ENCODE results near the gene LRRC36.

LRRC36 gene

GRCh38 chr16:67396159-67397035 is 69.8 kb downstream of the LRRC36 start:
- no peaks in the 10 kb centered on the region for H3K36me3 ChIP-seq (ENCODE audit: control insufficient read depth in 4 of 4, insufficient read depth in 4 of 4, low read length in 3 of 4)
- CTCF ChIA-PET = interaction anchor here (1.0 to 3.0 kb wide), 3 partner anchors 11 to 136 kb away, joined by 3 to 16 read pairs (median 4); no protein-coding TSS in a partner anchor
- 87% methylated on average over 25 of the region's 31 CpGs for WGBS (ENCODE audit: insufficient coverage)
- no peak overlapping the region for H3K4me3 ChIP-seq (ENCODE audit: control insufficient read depth in 1 of 7, extremely low read depth in 1 of 7, insufficient read depth in 4 of 7, low read depth in 2 of 7, low read length in 6 of 7)
- H3K9me3 ChIP-seq (ENCODE audit: control extremely low read depth in 1 of 5, control insufficient read depth in 4 of 5, insufficient read depth in 2 of 5, low read depth in 1 of 5, low read length in 4 of 5) = no peaks in the 10 kb centered on the region
- peak in 1 of 3 donors; percentile 34 for DNase-seq
- peaks cover 0 to 43% (median 31%) of the 10 kb centered on the region in 4 experiments for H3K4me1 ChIP-seq (ENCODE audit: control extremely low read depth in 1 of 4, control insufficient read depth in 4 of 4, insufficient read depth in 4 of 4, low read length in 3 of 4)
- H3K27me3 ChIP-seq (replicated peaks in 2 of 5; ENCODE audit: control insufficient read depth in 4 of 5, insufficient read depth in 5 of 5, low read length in 4 of 5) = peaks cover 0 to 48% (median 24%) of the 10 kb centered on the region in 5 experiments
- POLR2A ChIA-PET = no interaction called here
- H3K27ac ChIP-seq (ENCODE audit: insufficient read depth in 1 of 2, low read depth in 1 of 2, low read length in 2 of 2, poor library complexity in 1 of 2, severe bottlenecking in 2 of 2) = no peak overlapping the region

- POLR2A ChIA-PET = no interaction called here
Measured at GRCh38 chr16:67397036-67397801, 70.6 kb downstream of the LRRC36 start.

DNA sequence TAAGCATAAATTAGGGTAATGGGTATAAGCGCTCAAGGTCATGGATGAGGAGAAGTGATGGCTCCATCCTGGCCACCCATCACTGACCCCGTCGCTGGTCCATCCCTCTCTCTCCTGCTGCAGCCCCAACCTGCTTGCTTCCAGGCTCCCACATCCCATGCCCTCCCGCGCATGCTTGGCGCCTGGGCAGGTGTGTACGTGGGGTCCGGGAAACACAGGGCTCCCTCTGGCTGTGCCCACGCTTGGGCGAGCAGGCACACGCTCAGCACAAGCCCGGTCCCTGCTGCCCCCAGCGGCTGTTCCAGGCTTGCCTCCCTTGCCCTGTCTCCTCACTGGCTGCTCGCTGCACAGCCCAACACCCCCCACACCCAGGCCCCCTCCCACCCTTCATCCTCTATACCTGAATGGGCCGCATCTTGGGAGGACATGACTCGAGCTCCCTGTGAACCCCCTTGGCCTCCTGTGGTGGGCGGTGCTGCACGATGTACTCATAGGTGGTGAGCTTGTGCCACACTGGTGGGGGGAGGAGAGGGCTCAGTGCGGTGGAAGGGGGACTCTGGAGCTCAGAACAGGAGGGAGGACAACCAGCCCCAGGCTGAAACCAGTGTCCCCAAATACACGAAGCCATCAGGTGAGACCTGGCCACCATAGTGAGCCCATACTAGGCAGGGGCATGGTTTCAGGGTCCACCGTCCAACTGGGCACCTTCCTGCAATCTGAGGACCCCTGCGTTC is 71.4 kb downstream of the LRRC36 start:
- H3K9me3 ChIP-seq (ENCODE audit: control extremely low read depth in 1 of 5, control insufficient read depth in 4 of 5, insufficient read depth in 2 of 5, low read depth in 1 of 5, low read length in 4 of 5) = no peaks in the 10 kb centered on the region
- DNase-seq = no peak
- peaks cover 0 to 36% (median 18%) of the 10 kb centered on the region in 5 experiments for H3K27me3 ChIP-seq (replicated peaks in 2 of 5; ENCODE audit: control insufficient read depth in 4 of 5, insufficient read depth in 5 of 5, low read length in 4 of 5)
- CTCF ChIA-PET = interaction anchor here (0.7 to 4.1 kb wide), 12 partner anchors 10 to 421 kb away, joined by 3 to 25 read pairs (median 4); no protein-coding TSS in a partner anchor
- H3K4me3 ChIP-seq (ENCODE audit: control insufficient read depth in 1 of 7, extremely low read depth in 1 of 7, insufficient read depth in 4 of 7, low read depth in 2 of 7, low read length in 6 of 7) = no peak overlapping the region
- POLR2A ChIA-PET = no interaction called here
- no peaks in the 10 kb centered on the region for H3K36me3 ChIP-seq (ENCODE audit: control insufficient read depth in 4 of 4, insufficient read depth in 4 of 4, low read length in 3 of 4)
- no peak overlapping the region for H3K27ac ChIP-seq (ENCODE audit: insufficient read depth in 1 of 2, low read depth in 1 of 2, low read length in 2 of 2, poor library complexity in 1 of 2, severe bottlenecking in 2 of 2)
- H3K4me1 ChIP-seq (ENCODE audit: control extremely low read depth in 1 of 4, control insufficient read depth in 4 of 4, insufficient read depth in 4 of 4, low read length in 3 of 4) = peaks cover 0 to 32% (median 24%) of the 10 kb centered on the region in 4 experiments
- 89% methylated on average over 17 of the region's 22 CpGs for WGBS (ENCODE audit: insufficient coverage)

More at GRCh38 chr16:67397036-67397801, 70.6 kb downstream of the LRRC36 start:
- DNase-seq = no peak
- CTCF ChIA-PET = interaction anchor here (0.7 to 3.0 kb wide), 5 partner anchors 12 to 137 kb away, joined by 3 to 16 read pairs (median 4); no protein-coding TSS in a partner anchor
- Histone ChIP-seq H3K4me3 (ENCODE audit: control insufficient read depth in 1 of 7, extremely low read depth in 1 of 7, insufficient read depth in 4 of 7, low read depth in 2 of 7, low read length in 6 of 7) (no peak overlapping the region), H3K9me3 (ENCODE audit: control extremely low read depth in 1 of 5, control insufficient read depth in 4 of 5, insufficient read depth in 2 of 5, low read depth in 1 of 5, low read length in 4 of 5) (no peaks in the 10 kb centered on the region), H3K4me1 (ENCODE audit: control extremely low read depth in 1 of 4, control insufficient read depth in 4 of 4, insufficient read depth in 4 of 4, low read length in 3 of 4) (peaks cover 0 to 35% (median 26%) of the 10 kb centered on the region in 4 experiments), H3K27me3 (replicated peaks in 2 of 5; ENCODE audit: control insufficient read depth in 4 of 5, insufficient read depth in 5 of 5, low read length in 4 of 5) (peaks cover 0 to 43% (median 24%) of the 10 kb centered on the region in 5 experiments), H3K27ac (ENCODE audit: insufficient read depth in 1 of 2, low read depth in 1 of 2, low read length in 2 of 2, poor library complexity in 1 of 2, severe bottlenecking in 2 of 2) (no peak overlapping the region), H3K36me3 (ENCODE audit: control insufficient read depth in 4 of 4, insufficient read depth in 4 of 4, low read length in 3 of 4) (no peaks in the 10 kb centered on the region)
- WGBS (ENCODE audit: insufficient coverage) = 96% methylated on average over 6 of the region's 15 CpGs

GRCh38 chr16:67398546-67399217 is 72.1 kb downstream of the LRRC36 start:
- CTCF ChIA-PET = interaction anchor here (0.7 to 4.1 kb wide), 21 partner anchors 9 to 422 kb away, joined by 3 to 25 read pairs (median 6); partner anchors contain the start of gene ZDHHC1
- no peak for DNase-seq
- H3K36me3 ChIP-seq (ENCODE audit: control insufficient read depth in 4 of 4, insufficient read depth in 4 of 4, low read length in 3 of 4) = no peaks in the 10 kb centered on the region
- H3K9me3 ChIP-seq (ENCODE audit: control extremely low read depth in 1 of 5, control insufficient read depth in 4 of 5, insufficient read depth in 2 of 5, low read depth in 1 of 5, low read length in 4 of 5) = no peaks in the 10 kb centered on the region
- H3K27ac ChIP-seq (ENCODE audit: insufficient read depth in 1 of 2, low read depth in 1 of 2, low read length in 2 of 2, poor library complexity in 1 of 2, severe bottlenecking in 2 of 2) = no peak overlapping the region
- 96% methylated on average over 15 of the region's 19 CpGs for WGBS (ENCODE audit: insufficient coverage)
- H3K27me3 ChIP-seq (replicated peaks in 2 of 5; ENCODE audit: control insufficient read depth in 4 of 5, insufficient read depth in 5 of 5, low read length in 4 of 5) = peaks cover 0 to 29% (median 16%) of the 10 kb centered on the region in 5 experiments
- POLR2A ChIA-PET = no interaction called here
- no peak overlapping the region for H3K4me3 ChIP-seq (ENCODE audit: control insufficient read depth in 1 of 7, extremely low read depth in 1 of 7, insufficient read depth in 4 of 7, low read depth in 2 of 7, low read length in 6 of 7)
- peaks cover 0 to 25% (median 19%) of the 10 kb centered on the region in 4 experiments for H3K4me1 ChIP-seq (ENCODE audit: control extremely low read depth in 1 of 4, control insufficient read depth in 4 of 4, insufficient read depth in 4 of 4, low read length in 3 of 4)

DNA sequence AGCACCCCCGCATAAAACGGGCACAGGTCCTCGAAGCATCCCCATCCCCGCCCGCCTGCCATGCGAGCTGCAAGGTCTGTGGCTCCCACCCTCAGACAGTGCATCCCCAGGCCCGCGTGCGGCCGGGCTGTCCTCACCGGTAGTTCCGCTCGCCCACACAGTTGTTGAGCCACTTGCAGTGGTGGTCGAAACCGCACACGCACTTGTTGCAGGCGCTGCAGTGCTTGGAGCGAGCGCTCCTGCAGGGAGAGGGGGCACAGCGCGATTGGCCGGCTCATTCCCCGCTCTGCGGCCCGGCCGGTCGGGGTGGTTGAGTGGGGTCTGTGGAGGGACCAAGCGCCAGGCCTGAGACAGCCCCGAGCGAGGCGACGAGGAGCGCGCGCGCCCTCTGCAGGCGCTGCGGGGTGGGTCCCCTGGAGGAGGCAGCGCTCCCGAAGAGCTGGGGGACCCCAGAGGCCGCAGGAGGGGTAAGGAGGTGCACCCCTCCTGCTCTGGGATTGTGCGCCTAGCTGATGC is 72.7 kb downstream of the LRRC36 start:
- CTCF ChIA-PET = interaction anchor here (0.6 to 4.1 kb wide), 32 partner anchors 8 to 509 kb away, joined by 3 to 25 read pairs (median 5); partner anchors contain the start of gene ZDHHC1
- peaks cover 0 to 24% (median 19%) of the 10 kb centered on the region in 4 experiments for H3K4me1 ChIP-seq (ENCODE audit: control extremely low read depth in 1 of 4, control insufficient read depth in 4 of 4, insufficient read depth in 4 of 4, low read length in 3 of 4)
- no peak overlapping the region for H3K27ac ChIP-seq (ENCODE audit: insufficient read depth in 1 of 2, low read depth in 1 of 2, low read length in 2 of 2, poor library complexity in 1 of 2, severe bottlenecking in 2 of 2)
- POLR2A ChIA-PET = interaction anchor here (1.1 kb wide), 1 partner anchor 9 kb away, joined by 4 read pairs; no protein-coding TSS in a partner anchor
- no peaks in the 10 kb centered on the region for H3K9me3 ChIP-seq (ENCODE audit: control extremely low read depth in 1 of 5, control insufficient read depth in 4 of 5, insufficient read depth in 2 of 5, low read depth in 1 of 5, low read length in 4 of 5)
- H3K27me3 ChIP-seq (replicated peaks in 2 of 5; ENCODE audit: control insufficient read depth in 4 of 5, insufficient read depth in 5 of 5, low read length in 4 of 5) = peaks cover 0 to 23% (median 11%) of the 10 kb centered on the region in 5 experiments
- no peaks in the 10 kb centered on the region for H3K36me3 ChIP-seq (ENCODE audit: control insufficient read depth in 4 of 4, insufficient read depth in 4 of 4, low read length in 3 of 4)
- peak; percentile 42 to 66 (median 62) for DNase-seq
- H3K4me3 ChIP-seq (ENCODE audit: control insufficient read depth in 1 of 7, extremely low read depth in 1 of 7, insufficient read depth in 4 of 7, low read depth in 2 of 7, low read length in 6 of 7) = no peak overlapping the region
- 36% methylated on average over 42 of the region's 42 CpGs for WGBS (ENCODE audit: insufficient coverage)
